GM18499 (cell line): ENCODE results near the gene PDF.

ENCODE experiments used
- ATAC-seq: cut with Tn5 transposase; IDR thresholded peaks from one replicate; pipeline ENCODE4 v1.9.1; 2021; ENCODE audit warnings: moderate number of reproducible peaks; ENCODE audit not compliant: insufficient read depth, unreplicated experiment

PDF gene

DNA sequence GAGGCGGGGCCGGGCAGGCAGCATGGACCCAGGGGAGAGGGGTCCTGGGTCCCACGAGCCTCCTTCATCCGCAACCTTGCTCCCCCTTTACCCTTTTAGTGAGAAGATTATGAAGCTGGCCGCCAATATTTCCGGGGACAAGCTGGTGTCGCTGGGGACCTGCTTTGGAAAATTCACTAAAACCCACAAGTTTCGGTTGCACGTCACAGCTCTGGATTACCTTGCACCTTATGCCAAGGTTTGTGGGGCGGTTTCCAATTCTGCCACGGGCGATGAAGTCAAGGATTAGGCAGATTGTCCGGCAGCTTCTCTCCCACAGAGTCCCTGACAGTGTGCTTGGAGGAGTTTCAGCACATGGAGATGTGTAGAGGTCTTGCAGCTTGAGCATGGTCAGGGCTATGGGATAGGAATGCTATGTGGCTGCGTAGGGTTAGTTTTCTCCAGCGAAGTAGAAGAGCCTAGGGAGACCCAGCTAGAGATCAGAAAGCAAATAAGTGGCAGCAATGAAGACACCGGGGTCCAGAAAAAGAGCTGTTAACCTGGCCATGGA is 9.8 kb upstream of the PDF start:
- no peak for ATAC-seq

- peak; percentile 78 for ATAC-seq
Observed at GRCh38 chr16:69339289-69340094, 9.1 kb upstream of the PDF start, which contains the start of the genes COG8 and NIP7. COG8 (minus strand) TSS chr16:69339564; CDS start chr16:69339552, 12 bp downstream. NIP7 (plus strand) TSS chr16:69339772; CDS start chr16:69339830, 58 bp downstream.

GRCh38 chr16:69338557-69339288 is 8.3 kb upstream of the PDF start:
- ATAC-seq, result no peak

DNA sequence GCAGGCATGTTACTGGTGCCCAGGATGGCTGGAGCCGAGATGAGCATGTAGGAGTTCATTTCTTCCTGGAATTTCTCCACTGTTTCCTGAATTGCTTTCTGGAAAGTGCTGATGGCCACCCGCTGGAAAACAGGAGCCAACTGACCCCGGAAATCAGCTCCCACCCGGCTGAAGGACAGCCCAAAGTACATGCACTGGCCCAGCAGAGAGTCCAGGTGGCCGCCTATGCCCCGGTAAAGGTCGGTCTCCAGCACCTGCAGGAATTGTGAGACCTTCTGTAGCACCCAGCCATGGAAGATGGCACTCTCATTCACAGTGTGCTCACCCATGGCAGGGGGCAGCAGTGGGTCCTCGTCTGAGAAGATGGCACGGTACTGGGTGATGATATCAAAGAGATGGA is 4.3 kb upstream of the PDF start:
- ATAC-seq, result no peak

- ATAC-seq, result peak; percentile 25
Observed at GRCh38 chr16:69329369-69330285, 761 bp downstream of the PDF start.

- ATAC-seq, result no peak
Observed at GRCh38 chr16:69328854-69329316, 1.5 kb downstream of the PDF start.

- no peak for ATAC-seq
Observed at GRCh38 chr16:69327585-69328310, 2.6 kb downstream of the PDF start.

DNA sequence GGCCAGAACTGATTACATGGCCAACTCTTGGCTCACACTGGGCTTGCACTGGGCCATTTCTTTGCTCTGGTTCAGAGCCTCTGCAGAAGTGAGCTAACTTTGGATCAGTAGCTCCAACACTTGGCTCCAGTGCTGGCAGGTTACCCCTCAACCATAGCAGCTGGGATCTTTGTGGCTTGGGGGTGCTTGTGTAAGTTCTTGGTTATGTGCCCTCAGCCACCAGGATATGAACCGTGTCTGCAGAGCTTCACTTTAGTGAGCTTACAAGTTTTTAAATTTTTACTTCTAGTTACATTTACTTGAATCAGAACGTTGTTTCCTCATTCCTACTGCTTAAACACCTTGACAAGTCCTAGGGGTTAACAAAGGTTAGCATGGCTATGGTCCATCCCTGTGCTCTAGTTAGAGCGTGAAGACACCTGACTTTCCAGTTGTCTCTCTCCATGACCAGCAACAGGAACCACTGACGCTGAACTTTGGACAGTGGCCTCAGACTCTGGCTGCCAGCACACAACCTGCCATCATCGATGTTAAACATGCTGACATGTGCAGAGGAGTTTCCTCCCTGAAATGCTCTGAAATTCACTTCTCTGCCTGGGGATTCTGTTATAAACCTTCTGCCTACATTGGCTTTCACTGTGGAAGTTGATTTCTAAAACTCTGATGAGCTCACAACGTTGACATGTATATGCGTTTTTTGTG is 4.1 kb downstream of the PDF start:
- no peak for ATAC-seq

GRCh38 chr16:69325784-69326171 is 4.6 kb downstream of the PDF start:
- ATAC-seq, result no peak

GRCh38 chr16:69324585-69325253 is 5.7 kb downstream of the PDF start:
- ATAC-seq, result no peak

DNA sequence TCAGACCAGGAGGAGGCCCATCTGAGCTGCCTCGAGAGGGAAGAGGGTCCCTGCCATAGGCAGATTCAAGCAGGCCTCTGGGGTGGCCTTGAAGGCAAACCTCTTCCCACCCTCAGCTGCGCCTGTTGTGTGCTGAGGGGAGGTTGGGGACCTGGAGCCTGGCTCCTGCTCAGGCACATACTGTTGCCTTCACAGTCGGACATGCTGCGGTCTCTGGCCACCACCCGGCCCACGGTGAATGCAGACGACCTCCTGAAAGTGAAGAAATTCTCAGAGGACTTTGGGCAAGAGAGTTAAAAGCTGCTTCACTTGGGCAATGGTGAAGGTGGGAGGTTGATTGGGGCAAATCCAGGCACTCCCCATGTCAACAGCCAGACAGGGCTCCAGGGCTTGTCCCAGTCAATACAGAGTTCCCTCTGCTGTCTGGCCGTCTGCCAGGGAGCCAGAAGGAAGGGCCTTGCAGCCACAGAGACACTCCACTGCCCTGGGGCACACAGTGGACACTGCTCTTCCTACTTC is 6.3 kb downstream of the PDF start:
- no peak for ATAC-seq

GRCh38 chr16:69323415-69323814 is 7.0 kb downstream of the PDF start:
- ATAC-seq, result no peak

- ATAC-seq, result no peak
Observed at GRCh38 chr16:69322343-69322742, 8.0 kb downstream of the PDF start.

DNA sequence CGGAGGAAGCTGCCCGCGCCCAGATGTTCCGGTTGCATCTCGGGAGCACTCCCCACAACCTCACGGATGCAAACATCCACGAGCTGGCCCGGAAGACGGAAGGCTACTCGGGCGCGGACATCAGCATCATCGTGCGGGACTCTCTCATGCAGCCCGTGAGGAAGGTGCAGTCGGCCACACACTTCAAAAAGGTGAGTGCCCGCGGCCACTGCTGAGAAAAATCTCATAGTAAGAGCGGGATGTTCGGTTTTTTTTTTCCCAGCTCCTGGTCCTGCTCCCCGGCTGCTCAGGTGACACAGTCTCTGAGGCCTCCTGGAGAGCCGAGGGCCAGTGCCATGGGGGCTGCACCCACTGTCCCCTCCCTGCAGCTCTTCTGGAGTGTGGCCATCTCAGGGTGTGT is 9.3 kb downstream of the PDF start:
- ATAC-seq, result no peak

- ATAC-seq, result no peak
Observed at GRCh38 chr16:69320740-69321073, 9.7 kb downstream of the PDF start.

DNA sequence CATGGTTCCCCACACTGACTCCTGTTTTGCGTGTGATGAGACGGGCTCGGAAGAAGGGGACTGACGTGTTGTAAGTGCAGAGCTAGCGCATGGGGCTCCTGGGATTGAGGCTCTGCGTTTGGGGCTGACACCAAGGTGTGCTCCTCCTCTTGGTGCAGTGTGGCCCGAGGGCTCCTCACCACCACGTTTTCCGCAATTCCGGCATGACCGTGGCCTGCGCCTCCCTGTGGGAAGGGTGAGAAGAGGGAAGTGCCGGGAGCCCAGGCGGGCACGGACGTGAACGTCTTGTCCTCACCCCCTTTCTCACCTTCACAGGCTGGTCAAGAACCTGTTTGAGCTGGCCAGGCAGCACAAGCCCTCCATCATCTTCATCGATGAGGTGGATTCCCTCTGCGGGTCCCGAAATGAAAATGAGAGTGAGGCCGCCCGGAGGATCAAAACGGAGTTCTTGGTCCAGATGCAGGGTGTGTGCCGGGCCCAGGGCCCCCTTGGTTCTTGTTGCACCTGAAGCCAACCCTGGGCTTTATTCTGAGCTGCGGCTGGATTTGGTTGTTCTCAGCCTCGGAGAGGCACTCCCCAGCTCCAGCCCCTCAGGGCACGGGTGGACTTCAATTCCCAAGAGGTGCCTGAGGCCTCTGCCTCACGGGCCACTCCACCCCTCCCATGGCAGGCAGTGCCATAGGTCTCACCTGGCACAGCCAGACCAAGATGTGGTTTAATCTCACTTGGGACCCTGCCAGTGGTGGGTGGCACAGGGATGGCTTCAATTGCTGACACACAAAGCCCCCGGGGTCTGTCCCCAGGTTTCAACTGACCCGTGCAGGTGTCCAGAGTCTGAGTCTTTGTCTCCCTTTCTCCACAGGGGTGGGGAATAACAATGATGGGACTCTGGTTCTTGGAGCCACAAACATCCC is 10.3 kb downstream of the PDF start:
- no peak for ATAC-seq

- ATAC-seq, result no peak
Observed at GRCh38 chr16:69319381-69319780, 11.0 kb downstream of the PDF start.
